Activated CD4-positive, alpha-beta T cell treated with anti-CD3 and anti-CD28 coated beads for 1 hour (primary cell): ENCODE results near the gene PLEKHA8.

Experiments
- DNase-seq: peaks from one replicate; pipeline ENCODE4 v3.0.0-alpha.2; 2020

PLEKHA8 gene

DNA sequence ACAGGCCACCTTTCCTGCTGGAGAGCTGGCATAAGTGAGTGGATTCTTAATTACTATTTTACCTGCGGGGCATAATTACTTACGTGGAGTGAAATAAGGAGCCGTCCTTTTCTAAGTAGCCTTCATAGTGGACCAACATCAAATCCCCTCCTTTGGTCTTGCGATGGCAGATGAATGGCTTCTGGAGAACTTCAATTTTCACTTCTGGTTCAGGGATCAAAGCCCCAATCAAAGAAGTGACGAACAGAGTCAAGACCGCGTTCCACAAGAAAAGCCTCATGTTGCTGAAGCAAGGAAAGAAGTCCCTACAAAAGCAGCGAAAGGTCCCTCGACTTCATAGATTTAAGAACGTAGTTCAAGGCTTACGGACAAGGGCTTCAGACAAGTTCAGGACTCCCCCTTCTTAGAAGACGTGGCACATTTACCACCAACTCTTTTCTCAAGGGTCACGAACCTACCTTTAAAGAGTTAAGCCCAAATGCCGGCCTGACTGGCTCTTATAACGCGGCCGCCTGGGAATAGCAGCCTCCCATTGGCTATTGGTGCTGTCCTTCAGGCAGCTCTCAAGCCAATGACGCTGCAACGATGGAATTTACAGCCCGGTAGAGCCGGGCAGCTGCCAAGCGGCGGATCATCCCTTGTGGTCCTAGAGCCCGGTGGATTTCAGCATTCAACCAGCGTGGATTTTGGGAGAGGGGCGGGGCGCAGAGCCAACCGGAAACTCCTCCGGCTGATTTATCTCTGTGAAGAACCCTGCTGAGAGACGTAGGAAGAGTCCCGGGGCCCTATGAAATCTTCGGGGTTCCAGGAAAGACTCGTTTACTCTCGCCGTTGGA is 1.8 kb upstream of the PLEKHA8 start, which contains the start of gene FKBP14:
Gene FKBP14, minus strand, starts transcription at position 474 of the 836 bp plus-strand sequence. Its CDS starts 194 bp downstream, at position 280.
- peak; percentile 80 for DNase-seq

DNA sequence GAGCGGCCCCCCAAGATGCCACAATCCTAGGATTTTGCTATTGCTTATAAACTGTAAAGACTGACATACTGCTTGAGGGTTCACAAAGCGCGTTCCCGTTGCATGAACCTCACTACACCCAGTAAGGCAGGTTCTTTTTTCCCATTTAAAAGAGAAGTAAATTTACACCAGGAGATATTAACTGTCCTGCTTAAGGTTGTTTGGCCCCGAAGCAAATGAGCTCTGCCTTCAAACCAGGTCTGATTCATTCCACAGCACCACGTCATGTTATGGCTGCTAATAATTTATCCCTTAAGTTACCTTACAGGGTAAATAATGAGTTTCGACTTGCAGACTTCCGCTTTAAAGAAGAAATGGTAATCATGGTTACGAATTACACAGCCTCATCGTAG is 1.2 kb upstream of the PLEKHA8 start:
- DNase-seq: peak; percentile 9

DNA sequence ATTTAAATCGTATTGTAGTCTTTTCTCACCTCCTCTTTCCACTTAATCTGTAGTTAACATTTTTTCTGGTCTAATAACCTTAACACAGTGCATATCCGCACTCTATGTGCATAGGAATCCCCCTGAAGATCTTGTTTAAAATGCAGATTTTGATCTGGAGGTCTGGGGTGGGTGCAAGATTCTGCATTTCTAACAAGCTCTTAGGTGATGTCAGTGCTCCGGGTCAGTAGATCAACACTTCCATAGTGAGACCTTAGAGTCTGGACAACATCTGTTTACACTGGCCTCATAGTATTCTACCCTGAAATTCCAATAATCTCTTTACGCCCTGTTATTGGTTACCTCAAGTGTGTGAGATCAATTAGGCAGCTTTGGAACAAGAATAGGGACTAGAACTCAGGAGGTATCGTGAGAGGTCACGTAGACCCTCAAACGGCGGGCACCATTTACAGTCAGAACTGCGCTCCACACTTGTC is 434 bp upstream of the PLEKHA8 start:
- no peak for DNase-seq

DNA sequence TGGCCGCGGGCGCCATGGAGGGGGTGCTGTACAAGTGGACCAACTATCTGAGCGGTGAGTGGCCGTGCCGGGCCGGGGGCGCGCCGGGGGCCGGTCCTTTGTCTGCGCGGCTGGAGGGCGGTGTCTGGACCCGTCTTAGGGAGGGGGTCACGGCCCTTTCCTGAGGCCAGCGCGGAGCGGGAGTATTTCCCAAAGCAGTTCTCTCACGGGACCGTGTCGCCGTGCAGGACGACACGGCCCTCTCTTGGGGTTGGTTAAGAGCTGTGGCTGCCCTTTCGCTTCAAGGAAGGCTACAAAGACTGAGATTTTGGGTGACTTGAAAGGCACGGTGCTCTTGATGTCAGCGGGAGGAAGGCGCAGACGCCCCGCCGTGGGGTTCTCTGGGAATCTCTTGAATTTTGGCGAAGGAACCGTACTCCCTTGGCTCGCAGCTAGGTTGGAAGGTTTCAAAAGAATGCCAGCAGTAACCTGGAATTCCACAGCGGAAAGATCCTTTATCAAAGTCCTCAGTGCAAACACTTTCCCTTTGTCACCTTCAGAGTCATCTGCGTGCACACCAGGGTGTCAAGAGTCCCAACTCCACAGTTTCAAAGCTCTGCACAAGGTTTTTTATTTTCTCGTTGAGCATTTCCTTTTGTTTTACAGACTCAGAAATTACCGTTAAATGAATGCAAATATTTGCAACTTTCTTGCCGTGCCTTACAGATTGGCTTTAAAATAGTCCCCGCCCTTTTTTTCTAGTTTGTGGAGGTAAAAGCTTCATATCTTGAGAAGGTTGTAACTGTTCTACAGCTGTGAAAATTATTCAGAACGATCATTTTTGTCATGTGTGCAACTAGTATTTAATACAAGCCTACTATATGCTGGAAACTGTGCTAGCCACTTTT is 780 bp downstream of the PLEKHA8 start:
- no peak for DNase-seq

DNA sequence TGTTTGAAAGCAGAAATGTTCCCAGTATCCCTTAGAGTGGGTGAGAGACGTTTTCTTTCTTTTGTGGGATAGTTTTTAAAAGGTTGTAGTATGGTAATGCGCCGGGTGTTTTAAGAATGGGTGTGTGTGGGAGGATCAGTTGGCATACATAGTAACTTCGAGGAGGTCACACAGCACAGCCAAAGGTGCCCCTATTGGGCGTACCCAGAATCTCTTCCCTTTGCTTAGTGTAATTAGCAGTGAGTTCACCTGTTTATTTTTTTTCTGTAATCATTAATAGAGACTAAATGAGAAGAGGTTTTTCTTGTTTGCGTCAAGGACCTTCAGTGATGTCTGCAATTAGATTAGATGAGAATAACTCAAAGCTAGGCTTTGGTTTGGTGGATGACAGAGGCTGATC is 1.5 kb downstream of the PLEKHA8 start:
- no peak for DNase-seq

DNA sequence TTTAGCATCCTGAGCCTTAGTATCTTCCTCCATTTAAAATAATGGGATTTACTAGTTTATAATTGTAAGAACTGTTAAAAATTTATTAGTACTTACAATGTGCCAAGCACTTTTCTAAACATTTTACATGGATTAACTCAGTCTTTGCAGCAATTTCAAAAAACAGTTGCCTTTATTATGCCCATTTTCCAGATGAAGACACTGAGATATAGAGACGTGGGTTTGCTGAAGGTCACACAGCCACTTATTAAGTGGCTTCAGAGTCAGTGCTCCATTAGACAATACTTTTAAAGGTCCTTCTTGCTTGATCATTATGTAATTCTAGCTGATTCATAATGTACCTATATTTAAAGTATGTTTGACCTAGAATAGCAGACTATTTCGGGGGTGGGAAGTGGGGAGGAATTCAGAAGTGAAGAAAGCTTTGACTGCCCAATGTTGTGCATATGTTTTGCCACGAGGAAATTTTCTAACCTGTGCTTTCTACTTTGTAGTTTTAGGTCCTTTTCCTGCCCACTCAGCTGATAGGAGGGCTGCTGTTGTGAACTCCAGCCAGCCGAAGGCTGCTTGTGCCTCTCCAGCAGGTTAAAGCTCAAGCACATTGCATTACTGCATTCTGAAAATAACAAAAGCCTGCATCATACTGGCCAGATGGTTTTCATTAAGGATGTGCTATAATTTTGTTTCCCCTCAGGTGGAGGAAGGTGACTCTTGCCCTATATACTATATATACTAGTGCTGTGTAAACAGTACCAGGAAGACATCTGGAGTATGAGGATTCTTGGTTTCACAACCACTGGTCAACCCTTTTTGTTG is 4.3 kb downstream of the PLEKHA8 start:
- no peak for DNase-seq

DNA sequence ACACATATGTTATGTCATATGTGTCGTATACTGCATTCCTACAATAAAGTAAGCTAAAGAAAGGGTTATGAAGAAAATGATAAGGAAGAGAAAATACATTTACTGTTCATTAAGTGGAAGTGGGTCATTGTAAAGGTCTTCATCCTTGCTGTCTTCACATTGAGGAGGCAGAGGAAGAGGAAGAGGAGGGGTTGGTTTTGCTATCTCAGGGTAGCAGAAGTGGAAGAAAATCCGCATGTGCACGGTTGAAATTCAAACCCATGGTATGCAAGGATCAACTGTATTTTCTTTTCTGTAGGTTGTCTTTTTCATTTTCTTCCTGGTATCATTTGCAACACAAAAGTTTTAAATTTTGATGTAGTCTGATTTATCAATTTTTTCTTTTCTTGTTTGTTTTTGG is 6.3 kb downstream of the PLEKHA8 start:
- no peak for DNase-seq

DNA sequence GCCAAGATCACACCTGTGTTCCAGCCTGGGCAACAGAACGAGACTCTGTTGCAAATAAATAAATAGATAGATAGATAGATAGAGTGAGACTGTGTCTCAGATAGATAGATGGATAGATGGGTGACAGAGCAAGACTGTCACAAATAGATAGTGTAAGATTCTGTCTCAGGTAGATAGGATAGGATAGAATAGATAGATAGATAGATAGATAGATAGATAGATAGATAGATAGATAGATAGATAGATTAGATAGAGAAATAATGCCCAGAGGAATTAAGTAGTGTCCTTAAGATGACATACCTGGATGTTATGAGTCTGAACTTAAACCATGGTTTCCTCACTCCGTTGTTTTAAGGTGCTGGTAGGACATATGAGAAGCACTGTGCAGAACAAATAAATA is 8.0 kb downstream of the PLEKHA8 start:
- no peak for DNase-seq

DNA sequence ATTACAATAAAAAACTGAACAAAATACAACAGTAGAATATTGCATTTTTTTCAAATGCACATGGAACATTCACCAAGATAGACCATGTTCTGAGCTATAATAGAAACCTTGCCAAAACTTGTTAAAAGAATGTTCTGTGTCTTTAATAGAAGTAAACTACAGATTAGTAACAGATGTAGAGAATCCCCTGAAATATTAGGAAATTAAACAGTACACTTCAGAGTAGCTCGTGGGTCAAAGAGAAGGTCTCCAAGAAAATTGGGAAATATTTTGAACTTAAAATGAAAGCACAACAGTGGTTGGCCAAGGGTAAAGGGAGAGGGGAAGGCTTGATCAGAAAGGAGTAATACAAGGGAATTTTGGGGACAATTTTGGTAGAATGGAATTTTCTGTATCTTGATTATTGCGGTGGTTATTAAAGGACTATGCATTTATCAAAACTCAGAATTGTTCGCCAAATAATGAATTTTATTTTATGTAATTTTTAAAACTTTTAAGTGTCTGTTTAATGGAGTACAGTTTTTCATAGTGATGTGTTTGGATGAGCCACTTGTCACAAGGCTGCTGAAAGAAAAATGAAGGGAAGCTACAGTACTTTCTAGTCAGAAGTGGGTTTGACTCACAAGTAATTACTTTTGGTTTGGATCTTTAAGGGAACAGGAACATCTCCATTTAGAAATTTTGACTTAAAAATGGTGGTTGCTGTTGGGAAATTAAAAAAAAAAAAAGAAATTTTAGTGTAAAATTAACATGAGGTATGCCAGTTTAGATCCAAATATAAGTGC is 10.2 kb downstream of the PLEKHA8 start:
- DNase-seq: no peak

DNA sequence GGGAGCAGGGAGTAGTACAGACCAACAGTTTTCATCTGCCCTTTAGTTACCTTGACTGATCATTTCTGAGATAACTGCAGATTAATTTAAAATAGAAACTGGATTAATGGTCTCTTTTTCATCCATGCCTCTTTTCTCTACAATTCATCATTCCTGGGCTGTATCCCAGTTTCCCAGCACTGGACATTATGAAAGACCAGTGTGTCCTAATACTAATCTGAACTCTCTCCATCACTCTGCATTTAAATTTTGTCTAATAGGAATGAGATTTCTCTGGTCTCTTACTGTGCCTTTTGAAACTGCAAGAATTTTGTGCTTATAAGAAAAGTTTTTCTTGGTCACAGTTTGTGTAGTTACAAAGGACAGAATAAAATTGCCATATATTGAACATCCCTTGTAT is 12.7 kb downstream of the PLEKHA8 start:
- DNase-seq: no peak

DNA sequence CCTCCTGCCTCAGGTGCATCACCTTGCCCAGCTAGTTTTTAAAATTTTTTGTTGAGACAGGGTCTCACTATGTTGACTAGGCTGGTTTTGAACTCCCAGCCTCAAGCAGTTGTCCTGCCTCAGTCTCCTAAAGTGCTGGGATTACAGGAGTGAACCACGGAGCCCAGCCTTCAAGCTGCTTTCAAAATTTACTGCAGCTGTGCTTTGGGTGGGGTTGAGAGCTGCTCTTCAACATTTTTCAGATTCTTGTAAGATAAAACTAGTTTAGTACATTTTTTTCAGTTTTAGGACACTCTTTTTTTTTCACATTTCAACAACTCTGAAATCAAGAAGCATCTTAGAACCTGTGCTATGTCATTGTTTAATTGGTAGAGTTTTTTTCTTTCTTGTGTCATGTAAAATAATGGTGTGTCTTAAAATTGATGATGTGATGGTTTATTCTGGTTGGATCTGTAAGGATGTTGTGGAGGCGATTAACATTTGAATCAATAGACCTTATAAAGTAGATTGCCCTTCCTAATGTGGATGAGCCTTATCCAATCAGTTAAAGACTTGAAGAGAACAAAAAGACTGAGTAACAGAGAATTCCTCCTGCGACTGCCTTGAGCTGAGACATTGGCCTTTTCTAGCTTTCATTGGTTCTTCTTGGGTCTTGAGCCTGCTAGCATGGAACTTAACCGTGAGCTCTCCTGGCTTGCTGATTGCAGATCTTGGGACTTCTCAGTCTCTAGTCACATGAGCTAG is 13.5 kb downstream of the PLEKHA8 start:
- DNase-seq: no peak

DNA sequence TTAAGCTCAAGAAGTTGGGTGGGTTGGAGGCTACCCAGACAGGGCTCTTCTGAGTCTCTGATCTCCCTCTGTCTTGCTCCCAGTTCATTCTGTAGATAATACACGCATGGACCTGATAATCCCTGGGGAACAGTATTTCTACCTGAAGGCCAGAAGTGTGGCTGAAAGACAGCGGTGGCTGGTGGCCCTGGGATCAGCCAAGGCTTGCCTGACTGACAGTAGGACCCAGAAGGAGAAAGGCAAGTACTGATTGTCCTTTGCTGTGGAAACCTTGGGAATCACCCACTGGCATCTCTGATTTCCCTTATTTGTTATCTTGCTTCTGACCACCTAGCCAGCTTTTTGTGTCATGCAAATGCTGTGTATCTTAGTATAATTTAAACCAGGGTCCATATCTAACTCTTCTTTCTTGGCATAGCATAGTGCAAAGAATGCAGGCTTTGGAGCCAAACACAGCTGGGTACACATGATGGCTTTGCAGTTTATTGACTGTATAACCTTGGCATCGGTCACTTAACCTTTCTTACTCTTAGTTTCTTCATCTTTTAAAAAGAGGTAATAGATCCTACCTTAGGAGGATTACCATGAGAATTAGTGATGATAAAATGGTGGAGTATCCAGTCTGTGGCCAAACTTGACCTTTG is 18.0 kb downstream of the PLEKHA8 start:
- DNase-seq: no peak

DNA sequence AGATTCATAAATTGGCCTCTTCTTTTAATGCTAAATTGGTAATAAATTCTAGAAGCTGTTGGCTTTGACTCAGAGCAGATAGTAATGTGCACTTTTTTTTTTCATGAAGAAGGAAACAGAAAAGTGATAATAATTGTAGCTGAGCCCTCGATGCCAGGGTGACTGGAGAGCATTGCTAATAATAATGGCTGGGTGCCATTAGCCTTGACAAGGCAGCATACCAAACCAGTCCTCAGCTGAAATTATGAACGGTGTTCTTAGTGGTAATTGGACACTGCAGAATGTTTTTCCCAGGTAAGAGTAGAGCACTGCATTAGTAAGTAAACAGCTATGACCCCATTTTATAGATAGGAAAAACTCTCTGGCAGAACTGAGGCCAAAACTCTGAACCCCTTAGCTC is 18.9 kb downstream of the PLEKHA8 start:
- no peak for DNase-seq

DNA sequence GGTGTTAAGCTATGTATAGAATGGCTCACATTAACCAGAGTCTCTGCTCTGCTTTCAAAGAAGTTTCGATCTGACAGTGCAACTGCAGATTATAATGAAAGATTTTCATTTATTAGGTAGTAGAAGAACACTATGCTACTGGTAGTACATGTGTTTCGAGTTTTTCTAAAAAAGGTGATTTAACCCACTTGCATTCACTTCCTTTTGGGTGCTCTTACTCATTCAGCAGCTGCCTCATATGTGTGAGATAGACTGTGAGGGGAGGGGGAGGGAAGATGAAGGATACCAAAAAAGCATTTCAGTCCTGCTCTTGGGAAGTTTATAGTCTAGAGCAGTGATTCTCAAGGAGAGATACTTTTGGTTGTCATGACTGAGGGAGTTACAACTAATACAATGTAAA is 20.4 kb downstream of the PLEKHA8 start:
- DNase-seq: no peak

DNA sequence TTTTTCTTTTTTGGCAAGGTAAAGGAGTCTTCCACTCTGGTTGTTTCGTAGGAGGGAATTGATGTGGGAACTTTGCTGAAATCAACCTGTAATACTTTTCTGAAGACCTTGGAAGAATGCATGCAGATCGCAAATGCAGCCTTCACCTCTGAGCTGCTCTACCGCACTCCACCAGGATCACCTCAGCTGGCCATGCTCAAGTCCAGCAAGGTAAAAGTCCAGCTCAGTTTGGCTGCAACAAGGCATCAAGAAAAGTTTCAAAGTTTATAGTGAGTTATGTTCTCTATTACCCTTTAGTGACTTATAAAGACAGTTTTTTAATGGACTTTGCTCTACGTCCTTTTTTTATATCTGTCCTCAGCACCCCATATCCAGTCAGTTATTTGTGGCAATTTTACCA is 21.0 kb downstream of the PLEKHA8 start:
- DNase-seq: no peak

DNA sequence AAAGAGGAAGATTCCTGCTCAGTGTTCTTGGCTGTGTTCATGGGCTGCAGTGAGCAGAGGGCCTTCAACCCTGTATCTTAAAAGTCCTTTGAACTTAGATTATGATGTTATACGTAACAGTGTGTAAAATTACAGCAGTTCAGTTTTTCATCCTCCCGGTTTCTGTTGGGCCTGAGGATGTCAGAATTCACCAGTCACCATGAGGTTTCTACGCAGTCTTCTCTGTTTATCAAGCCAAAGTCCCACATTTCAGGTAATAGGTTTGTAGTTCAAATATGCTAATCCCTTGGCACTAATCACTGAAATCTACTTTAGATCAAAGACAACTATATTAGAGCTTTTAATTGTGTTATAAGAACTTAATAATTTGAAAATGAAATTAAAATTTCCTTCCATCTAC is 24.9 kb downstream of the PLEKHA8 start:
- DNase-seq: no peak

DNA sequence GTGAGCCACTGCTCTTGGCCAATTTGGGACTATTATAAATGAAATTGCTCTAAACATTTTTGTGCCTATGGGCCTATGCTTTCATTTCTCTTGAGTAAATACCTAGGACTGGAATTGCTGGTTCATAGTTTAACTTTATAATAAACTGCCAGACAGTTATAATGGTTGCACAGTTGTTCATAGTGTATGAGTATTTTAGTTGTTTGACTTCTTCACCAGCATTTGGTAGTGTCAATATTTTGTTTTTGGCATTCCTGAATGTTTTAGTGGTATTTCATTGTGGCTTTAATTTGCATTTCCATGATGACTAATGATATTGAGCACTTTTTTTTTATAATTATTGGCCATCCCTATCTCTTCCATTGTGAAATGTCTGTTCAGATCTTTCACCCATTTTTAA is 29.5 kb downstream of the PLEKHA8 start:
- no peak for DNase-seq

DNA sequence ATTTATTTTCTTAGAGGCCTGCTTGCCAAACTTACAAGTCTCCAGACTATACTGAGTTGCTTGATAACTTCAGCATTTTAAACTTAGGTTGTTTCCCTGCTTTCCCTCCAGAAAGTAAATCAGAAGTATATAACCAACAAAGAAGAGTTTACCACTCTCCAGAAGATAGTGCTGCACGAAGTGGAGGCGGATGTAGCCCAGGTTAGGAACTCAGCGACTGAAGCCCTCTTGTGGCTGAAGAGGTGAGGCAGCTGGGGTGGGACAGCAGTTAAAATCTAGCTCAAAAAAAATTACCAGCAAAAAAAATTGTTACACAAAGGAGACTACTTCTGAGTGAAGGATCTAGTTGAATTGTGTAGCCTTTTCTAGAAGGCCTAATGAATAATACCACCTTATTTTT is 33.6 kb downstream of the PLEKHA8 start:
- peak; percentile 12 for DNase-seq

DNA sequence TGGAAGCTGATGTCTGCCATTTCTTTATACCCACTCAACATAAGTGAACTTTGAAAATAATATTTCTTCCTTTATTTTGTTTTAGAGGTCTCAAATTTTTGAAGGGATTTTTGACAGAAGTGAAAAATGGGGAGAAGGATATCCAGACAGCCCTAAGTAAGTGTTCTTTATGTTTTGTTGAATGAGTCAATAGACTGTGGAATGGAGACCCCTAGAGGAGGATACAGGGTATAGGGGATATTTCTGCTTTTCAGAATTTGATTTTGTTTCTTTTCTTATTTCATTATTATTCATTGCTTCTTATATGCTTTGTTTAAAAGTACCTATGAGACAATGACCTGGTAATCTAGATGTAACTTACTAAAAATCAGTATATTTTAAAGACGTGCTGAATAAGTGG is 34.4 kb downstream of the PLEKHA8 start:
- DNase-seq: no peak

DNA sequence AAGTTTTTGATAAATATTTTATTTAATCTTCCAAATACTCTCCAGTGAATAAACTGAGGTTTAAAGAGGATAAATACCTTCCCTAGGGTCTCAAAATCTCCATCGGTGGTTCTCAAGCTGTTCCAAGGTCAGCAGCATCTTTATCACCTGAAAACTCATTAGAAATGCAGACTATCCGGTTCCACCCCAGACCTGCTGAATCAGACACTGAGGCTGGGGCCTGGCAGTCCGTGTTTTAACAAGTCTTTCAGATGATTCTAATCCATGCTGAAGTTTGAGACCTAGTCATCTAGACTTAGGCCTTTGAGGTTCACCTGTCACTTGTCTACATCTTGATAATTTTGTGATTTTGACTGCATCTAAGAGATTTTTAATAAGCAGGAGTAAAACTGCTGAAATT is 37.5 kb downstream of the PLEKHA8 start:
- no peak for DNase-seq

DNA sequence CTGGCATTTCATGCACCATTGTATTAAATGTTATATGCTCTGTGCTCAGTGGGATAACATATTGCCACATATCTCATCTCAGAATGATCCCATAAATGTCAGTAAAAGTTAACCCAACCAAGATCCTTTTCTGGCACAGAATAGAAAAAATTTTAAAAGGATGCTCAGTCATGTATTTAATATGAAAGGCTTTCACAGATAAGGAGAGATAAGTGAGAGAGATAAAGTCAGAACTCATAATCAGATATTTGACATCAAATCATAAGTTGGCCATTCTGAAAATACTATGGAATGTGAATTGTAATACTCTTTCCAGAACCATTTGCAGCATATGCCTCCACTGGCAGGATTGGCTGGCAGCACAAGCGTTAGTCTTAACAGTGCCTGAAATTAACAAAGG is 38.5 kb downstream of the PLEKHA8 start:
- no peak for DNase-seq
